ENCODE data around the gene PKHD1. TPM values are rescaled to one million over a fixed set of nuclear protein-coding genes. Genes with fewer than 3 reads are reported as not detected.

PKHD1 gene
- total RNA-seq, 1 donor from 2014 or later = not detected

GRCh38 chr6:51814418-51814817 lies 273.0 kb downstream of the PKHD1 start:
- DNase-seq (ENCODE audit: low read depth, low spot score) = no peak

- DNase-seq (ENCODE audit: low read depth, low spot score) = no peak
These were observed 273.5 kb downstream of the PKHD1 start for GRCh38 chr6:51813904-51814303.

- no peak for DNase-seq (ENCODE audit: low read depth, low spot score)
These were observed 275.2 kb downstream of the PKHD1 start for GRCh38 chr6:51812231-51812630.

- no peak for DNase-seq (ENCODE audit: low read depth, low spot score)
These were observed 281.9 kb downstream of the PKHD1 start for GRCh38 chr6:51805517-51805916.

- DNase-seq (ENCODE audit: low read depth, low spot score) = no peak
These were observed 286.8 kb downstream of the PKHD1 start for GRCh38 chr6:51800603-51801002.

GRCh38 chr6:51793393-51793792 lies 294.0 kb downstream of the PKHD1 start:
- DNase-seq (ENCODE audit: low read depth, low spot score) = no peak

- no peak for DNase-seq (ENCODE audit: low read depth, low spot score)
These were observed 295.0 kb downstream of the PKHD1 start for GRCh38 chr6:51792273-51793030.

GRCh38 chr6:51790946-51791345 lies 296.5 kb downstream of the PKHD1 start:
- DNase-seq (ENCODE audit: low read depth, low spot score) = no peak

GRCh38 chr6:51788121-51788520 lies 299.3 kb downstream of the PKHD1 start:
- no peak for DNase-seq (ENCODE audit: low read depth, low spot score)

GRCh38 chr6:51778666-51779065 lies 308.7 kb downstream of the PKHD1 start:
- DNase-seq (ENCODE audit: low read depth, low spot score) = no peak

GRCh38 chr6:51777618-51778017 lies 309.8 kb downstream of the PKHD1 start:
- DNase-seq (ENCODE audit: low read depth, low spot score) = no peak

GRCh38 chr6:51775942-51776860 lies 311.2 kb downstream of the PKHD1 start:
- DNase-seq (ENCODE audit: low read depth, low spot score) = no peak

- DNase-seq (ENCODE audit: low read depth, low spot score) = no peak
These were observed 319.3 kb downstream of the PKHD1 start for GRCh38 chr6:51768087-51768486.

- DNase-seq (ENCODE audit: low read depth, low spot score) = no peak
These were observed 322.2 kb downstream of the PKHD1 start for GRCh38 chr6:51765230-51765629.

- no peak for DNase-seq (ENCODE audit: low read depth, low spot score)
These were observed 333.8 kb downstream of the PKHD1 start for GRCh38 chr6:51753635-51754034.

- no peak for DNase-seq (ENCODE audit: low read depth, low spot score)
These were observed 343.4 kb downstream of the PKHD1 start for GRCh38 chr6:51743999-51744398.

GRCh38 chr6:51740658-51741057 lies 346.8 kb downstream of the PKHD1 start:
- no peak for DNase-seq (ENCODE audit: low read depth, low spot score)

GRCh38 chr6:51738614-51739013 lies 348.8 kb downstream of the PKHD1 start:
- DNase-seq (ENCODE audit: low read depth, low spot score) = no peak

- DNase-seq (ENCODE audit: low read depth, low spot score) = no peak
These were observed 349.6 kb downstream of the PKHD1 start for GRCh38 chr6:51737580-51738360.

- no peak for DNase-seq (ENCODE audit: low read depth, low spot score)
These were observed 362.3 kb downstream of the PKHD1 start for GRCh38 chr6:51725155-51725554.

GRCh38 chr6:51720327-51720726 lies 367.1 kb downstream of the PKHD1 start:
- no peak for DNase-seq (ENCODE audit: low read depth, low spot score)

GRCh38 chr6:51719297-51719696 lies 368.1 kb downstream of the PKHD1 start:
- no peak for DNase-seq (ENCODE audit: low read depth, low spot score)

Data from pulmonary artery endothelial cell (primary cell).